Fibroblast of mammary gland (primary cell): Measurements from ENCODE around the gene LYPLAL1.
A peak's percentile ranks its signal among the peaks of the same experiment; 100 is the strongest.

Experiments used
- DNase-seq: peaks from one replicate; pipeline ENCODE4 v3.0.0-alpha.2; 2010; ENCODE audit warnings: low read depth
- H3K4me3 ChIP-seq: 2 replicates; pipeline ENCODE4 v1.5.1; 2011; ENCODE audit warnings: low read depth, mild to moderate bottlenecking, low read length, moderate library complexity; ENCODE audit not compliant: control insufficient read depth
- TF ChIP-seq, protein P1 (sequence below): conservative IDR thresholded peaks from 2 replicates; pipeline ENCODE4 v1.5.1; 2011; ENCODE audit warnings: low read depth, low read length, inconsistent platforms; ENCODE audit not compliant: control insufficient read depth, insufficient read depth

The LYPLAL1 gene

DNA sequence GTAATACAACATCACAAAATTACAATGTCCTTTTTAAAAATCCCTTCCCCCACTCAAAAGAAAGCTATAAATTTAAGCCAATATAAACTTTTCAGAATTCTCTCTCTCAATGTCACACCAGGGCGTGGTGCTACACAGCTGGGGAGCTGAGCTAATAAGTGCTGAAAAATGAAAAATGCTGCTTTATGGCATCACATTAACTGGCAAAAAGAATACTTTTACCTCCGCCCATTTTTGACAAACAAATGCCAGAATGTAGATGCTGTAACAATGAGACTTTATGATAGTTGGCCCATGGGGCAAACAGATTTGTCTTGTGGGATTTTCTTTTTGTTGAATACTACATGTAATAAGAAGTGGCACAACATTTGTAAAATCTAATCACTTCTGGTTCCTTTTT lies 12.7 kb upstream of the LYPLAL1 start:
- DNase-seq = no peak
- TF ChIP-seq, protein P1, sequence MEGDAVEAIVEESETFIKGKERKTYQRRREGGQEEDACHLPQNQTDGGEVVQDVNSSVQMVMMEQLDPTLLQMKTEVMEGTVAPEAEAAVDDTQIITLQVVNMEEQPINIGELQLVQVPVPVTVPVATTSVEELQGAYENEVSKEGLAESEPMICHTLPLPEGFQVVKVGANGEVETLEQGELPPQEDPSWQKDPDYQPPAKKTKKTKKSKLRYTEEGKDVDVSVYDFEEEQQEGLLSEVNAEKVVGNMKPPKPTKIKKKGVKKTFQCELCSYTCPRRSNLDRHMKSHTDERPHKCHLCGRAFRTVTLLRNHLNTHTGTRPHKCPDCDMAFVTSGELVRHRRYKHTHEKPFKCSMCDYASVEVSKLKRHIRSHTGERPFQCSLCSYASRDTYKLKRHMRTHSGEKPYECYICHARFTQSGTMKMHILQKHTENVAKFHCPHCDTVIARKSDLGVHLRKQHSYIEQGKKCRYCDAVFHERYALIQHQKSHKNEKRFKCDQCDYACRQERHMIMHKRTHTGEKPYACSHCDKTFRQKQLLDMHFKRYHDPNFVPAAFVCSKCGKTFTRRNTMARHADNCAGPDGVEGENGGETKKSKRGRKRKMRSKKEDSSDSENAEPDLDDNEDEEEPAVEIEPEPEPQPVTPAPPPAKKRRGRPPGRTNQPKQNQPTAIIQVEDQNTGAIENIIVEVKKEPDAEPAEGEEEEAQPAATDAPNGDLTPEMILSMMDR = no peak
- H3K4me3 ChIP-seq = no peak overlapping the region

DNA sequence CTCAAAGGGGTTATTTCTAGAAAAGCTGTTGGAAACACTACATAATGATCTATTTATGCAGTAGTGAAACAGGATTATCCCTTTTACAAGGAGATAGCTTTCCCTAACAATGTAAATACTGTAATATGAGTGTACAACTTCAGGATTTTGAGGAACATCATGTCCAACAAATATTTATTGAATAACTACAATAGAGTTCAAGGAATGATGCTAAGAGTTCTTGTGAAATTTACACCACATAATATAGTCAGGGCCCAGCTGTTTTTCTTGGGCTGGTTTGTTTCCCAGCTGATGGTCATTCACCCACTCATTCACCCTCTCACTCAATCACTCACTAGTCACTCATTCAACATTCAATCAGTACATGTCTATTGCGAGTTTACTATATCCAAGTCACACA lies 12.3 kb upstream of the LYPLAL1 start:
- peak; percentile 55 for DNase-seq
- H3K4me3 ChIP-seq = no peak overlapping the region
- TF ChIP-seq, protein P1 = no peak

DNA sequence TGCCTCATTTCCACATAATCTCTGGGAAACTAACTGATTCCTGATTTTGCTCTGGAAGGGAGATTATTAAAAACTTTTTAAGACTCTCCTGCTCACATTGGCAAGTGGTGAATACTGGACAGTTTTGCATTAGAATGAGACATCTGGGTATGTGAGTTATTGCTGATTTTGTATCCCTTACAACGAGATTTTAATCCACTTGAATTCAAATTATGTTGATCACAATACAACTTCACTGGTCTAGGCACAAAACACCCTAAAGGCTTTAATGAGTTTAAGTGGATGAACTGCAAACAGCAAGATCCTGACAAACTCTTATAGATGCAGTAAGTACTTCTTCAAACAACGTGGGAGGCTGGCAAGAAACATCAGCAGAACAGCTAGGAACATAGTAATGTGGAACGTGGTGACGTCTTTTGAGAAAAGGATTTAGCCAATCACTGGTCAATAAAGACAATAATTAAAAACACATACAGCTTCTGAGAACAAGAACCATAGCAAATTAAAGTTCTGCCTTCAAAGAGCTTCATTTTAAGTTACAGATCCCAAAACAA lies 10.2 kb upstream of the LYPLAL1 start:
- H3K4me3 ChIP-seq = no peak overlapping the region
- TF ChIP-seq, protein P1 = no peak
- DNase-seq = peak; percentile 49

DNA sequence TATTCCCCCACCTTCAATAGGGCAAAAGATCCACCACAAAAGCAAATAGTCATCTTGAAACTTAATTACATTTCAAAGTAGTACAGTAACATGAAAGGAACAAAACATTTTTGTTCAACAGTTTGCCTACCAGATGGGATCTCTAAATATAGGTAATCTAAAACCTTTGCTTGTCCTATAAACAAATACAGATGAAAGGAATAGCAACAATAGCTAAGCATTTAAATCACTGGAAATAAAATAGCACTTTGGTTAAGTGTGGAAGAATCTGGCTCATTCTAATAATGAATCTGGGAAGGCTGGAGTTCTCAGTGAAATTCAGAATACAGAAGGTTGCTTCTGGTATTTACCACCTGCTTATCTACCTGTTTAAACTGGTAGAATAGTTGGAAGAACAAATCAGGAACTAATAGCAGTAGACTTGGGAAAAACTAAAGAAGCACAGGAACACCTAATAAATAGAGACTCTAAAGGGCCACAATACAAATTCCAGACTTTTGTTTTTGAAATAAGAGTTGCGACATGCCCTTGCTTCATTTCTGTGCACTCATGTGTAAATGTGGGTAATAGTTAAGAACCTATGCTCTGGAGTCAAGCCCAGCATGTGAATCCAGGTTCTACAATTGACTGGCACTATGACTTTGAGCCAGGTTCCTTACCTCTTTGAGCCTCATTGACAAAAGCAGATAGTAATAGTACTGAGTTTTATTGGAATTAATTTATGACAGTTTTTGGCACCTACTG lies 2.3 kb upstream of the LYPLAL1 start:
- peak; percentile 54 for DNase-seq
- TF ChIP-seq, protein P1 = no peak
- no peak overlapping the region for H3K4me3 ChIP-seq

DNA sequence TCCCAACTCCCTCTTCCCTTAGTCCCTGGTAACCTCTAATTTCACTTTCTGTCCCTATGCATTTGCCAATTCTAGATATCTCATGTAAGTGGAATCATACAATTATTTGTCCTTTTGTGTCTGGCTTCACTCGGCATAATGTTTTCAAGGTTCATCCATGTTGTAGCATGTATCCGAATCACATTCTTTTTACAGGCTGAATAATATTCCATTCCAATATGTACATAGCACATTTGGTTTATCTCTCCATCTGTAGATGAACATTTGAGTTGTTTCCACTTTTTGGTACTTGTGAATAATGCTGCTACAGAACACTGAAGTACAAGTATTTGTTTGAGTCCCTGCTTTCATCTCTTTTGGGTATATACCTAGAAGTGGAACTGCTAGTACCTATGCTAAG lies 857 bp upstream of the LYPLAL1 start:
- H3K4me3 ChIP-seq = no peak overlapping the region
- DNase-seq = no peak
- TF ChIP-seq, protein P1 = no peak

DNA sequence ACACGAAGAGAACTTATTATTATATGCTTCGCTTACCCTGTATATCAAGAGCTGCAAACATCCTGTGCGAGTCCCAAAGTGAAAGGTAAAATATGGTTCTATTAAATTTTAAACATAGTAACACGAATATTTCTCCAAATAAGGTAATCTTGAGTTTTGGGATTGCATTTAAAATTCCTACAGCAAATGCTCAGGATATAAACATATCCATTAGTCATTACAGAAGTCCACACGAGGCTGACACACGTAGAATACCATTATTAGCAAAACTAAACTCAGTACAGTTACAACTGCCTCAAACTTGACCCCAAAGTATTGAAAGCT lies 282 bp upstream of the LYPLAL1 start:
- peak overlapping the region; percentile 16 for H3K4me3 ChIP-seq
- no peak for DNase-seq
- TF ChIP-seq, protein P1 = no peak
